ENCODE measurements around the gene CHST5.
"Not testable (repeated sequence)": the region's sequence is repeated elsewhere in the genome, so short reads cannot be mapped to it uniquely, and the experiment has no call there.

Gene CHST5

GRCh38 chr16:75550211-75550662, 14.3 kb upstream of the CHST5 start:
- DNase-seq (ENCODE audit: low read depth) = no peak

- not testable (repeated sequence) for DNase-seq (ENCODE audit: low read depth)
Observed at GRCh38 chr16:75548456-75548855, 12.5 kb upstream of the CHST5 start.

GRCh38 chr16:75546293-75546692, 10.4 kb upstream of the CHST5 start:
- DNase-seq (ENCODE audit: low read depth) = no peak

GRCh38 chr16:75545879-75546278, 10.0 kb upstream of the CHST5 start:
- not testable (repeated sequence) for DNase-seq (ENCODE audit: low read depth)

- DNase-seq (ENCODE audit: low read depth) = not testable (repeated sequence)
Observed at GRCh38 chr16:75542462-75542861, 6.6 kb upstream of the CHST5 start.

GRCh38 chr16:75541236-75541635, 5.3 kb upstream of the CHST5 start:
- DNase-seq (ENCODE audit: low read depth) = no peak

GRCh38 chr16:75538882-75539565, 3.1 kb upstream of the CHST5 start:
- DNase-seq (ENCODE audit: low read depth) = not testable (repeated sequence)

- no peak for DNase-seq (ENCODE audit: low read depth)
Observed at GRCh38 chr16:75537776-75538175, 1.9 kb upstream of the CHST5 start.

GRCh38 chr16:75535211-75535843, 581 bp downstream of the CHST5 start:
- DNase-seq (ENCODE audit: low read depth) = no peak

GRCh38 chr16:75534560-75535205, 1.2 kb downstream of the CHST5 start:
- no peak for DNase-seq (ENCODE audit: low read depth)

GRCh38 chr16:75532791-75533190, 3.1 kb downstream of the CHST5 start:
- no peak for DNase-seq (ENCODE audit: low read depth)

- no peak for DNase-seq (ENCODE audit: low read depth)
Observed at GRCh38 chr16:75532142-75532765, 3.7 kb downstream of the CHST5 start.

- no peak for DNase-seq (ENCODE audit: low read depth)
Observed at GRCh38 chr16:75529959-75530358, 5.9 kb downstream of the CHST5 start.

- no peak for DNase-seq (ENCODE audit: low read depth)
Observed at GRCh38 chr16:75529056-75529905, 6.6 kb downstream of the CHST5 start.

GRCh38 chr16:75527825-75528299, 8.0 kb downstream of the CHST5 start:
- no peak for DNase-seq (ENCODE audit: low read depth)

GRCh38 chr16:75526032-75526790, 9.7 kb downstream of the CHST5 start:
- DNase-seq (ENCODE audit: low read depth) = no peak

- DNase-seq (ENCODE audit: low read depth) = no peak
Observed at GRCh38 chr16:75519175-75519574, 16.7 kb downstream of the CHST5 start.

- DNase-seq (ENCODE audit: low read depth) = not testable (repeated sequence)
Observed at GRCh38 chr16:75516189-75516966, 19.5 kb downstream of the CHST5 start.

- DNase-seq (ENCODE audit: low read depth) = no peak
Observed at GRCh38 chr16:75514296-75514695, 21.6 kb downstream of the CHST5 start.

- DNase-seq (ENCODE audit: low read depth) = peak; percentile 96
Observed at GRCh38 chr16:75506574-75506973, 29.3 kb downstream of the CHST5 start.
